ENCODE measurements around the gene NAA80.

NAA80 gene

DNA sequence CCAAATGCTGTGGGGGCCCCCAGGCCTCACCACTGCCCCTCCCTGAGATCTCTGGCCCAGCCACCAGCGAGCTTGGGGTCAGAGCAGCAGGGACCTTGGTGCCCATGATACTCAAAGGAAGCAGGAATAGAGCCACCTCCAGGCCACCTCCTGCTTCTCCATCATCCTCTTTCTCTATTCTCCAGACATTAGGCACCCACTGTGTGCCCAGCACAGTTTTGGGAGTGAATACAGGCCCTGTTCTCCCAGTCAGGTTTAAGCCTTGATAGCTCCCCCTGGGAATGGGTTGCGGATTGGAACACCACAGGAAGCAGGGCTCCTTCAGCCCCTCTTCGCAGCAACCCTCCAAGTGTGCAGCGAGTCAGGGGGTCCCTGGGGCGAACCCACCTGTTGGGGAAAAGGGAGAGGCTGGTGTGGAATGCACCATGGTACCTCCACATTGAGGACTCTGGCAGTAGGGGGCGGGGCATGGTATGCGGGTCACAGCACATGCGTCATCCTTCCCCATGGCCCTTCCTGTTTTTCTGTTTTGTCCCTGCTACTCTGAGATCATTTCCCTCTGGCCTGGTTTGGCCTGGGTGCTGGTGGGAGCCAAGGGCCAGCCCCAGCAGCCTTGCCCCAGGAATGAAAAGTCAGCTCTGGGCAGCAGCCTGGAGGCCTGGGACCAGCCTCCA lies 44.5 kb downstream of the NAA80 start:
- no peak for DNase-seq

- no peak for DNase-seq
These were observed 48.0 kb downstream of the NAA80 start for GRCh38 chr3:50251220-50251619.

DNA sequence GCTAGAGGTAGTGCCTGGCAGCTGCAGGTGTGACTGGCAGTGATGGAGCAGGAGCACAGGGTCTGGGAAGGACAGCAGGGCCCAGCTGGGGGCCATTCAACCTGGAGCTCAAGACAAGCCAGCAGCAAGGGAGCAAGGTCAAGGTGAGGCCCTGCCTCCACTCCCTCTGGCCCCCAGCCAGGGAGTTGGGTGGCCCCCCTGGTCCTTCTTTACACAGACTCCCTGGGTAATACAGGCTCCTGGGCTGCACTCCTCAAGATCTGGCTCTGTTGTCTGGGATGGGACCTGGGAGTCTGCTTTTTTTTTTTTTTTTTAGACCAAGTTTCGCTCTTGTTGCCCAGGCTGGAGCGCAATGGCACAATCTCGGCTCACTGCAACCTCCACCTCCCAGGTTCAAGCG lies 48.7 kb downstream of the NAA80 start:
- no peak for DNase-seq

- DNase-seq, result no peak
These were observed 49.7 kb downstream of the NAA80 start for GRCh38 chr3:50249457-50249856.

DNA sequence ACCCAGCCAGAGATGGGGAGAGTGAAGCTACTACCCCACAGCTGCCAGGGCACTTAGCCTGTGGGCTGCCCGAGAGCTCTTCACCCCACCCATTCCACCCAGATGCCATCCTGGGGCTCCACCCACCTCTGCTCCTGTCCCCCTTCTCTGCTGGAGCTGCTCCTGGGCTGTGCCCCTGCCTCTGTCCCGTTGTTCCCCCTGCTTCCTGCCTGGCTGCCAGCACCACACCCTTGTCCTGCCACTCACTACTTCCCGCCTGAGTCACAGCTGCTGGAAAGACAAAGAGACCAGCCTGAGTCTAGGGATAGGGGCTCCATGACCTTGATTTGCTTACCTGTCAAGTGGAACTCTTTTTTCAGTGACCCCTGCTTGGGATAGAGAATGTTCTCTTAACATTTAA lies 50.8 kb downstream of the NAA80 start:
- DNase-seq, result no peak

GRCh38 chr3:50246517-50246954 lies 52.7 kb downstream of the NAA80 start:
- DNase-seq, result peak; percentile 87
